HCT116 (cell line): ENCODE data around the gene ANKRD60. TPM values are rescaled to one million over a fixed set of nuclear protein-coding genes. Genes with fewer than 3 reads are reported as not detected.

Experiments
- ATAC-seq: fragments of 200-7000 bp; cut with Tn5 transposase; 2 replicates; pipeline ENCODE4 v1.9.1; 2020; ENCODE audit warnings: mild to moderate bottlenecking, moderate library complexity
- BruUV-seq: library from RNA; stranded (reverse); fragments of 400-500 nt; replicated peaks from 2 replicates; lab custom pipeline; 2021; lab: Mats Ljungman, UMichigan
- CTCF ChIA-PET: fragments of 300-600 bp; sonication (Branson Sonifier 250); formaldehyde crosslinking; loops from one replicate; lab custom pipeline; 2021; ENCODE audit warnings: antibody characterized with exemption; lab: Charles Lee
- POLR2A ChIA-PET: fragments of 300-600, 350-600 bp; sonication (Branson Sonifier 250); formaldehyde crosslinking; loops from one replicate; lab custom pipeline; 2021; ENCODE audit warnings: antibody characterized with exemption; lab: Charles Lee
- RAD21 ChIA-PET, 2 experiments: fragments of 300-600 bp; sonication (Branson Sonifier 250); formaldehyde crosslinking; loops; one replicate each; lab custom pipeline; 2023; ENCODE audit warnings: low total read pairs in 2 of 2; ENCODE audit not compliant: uncharacterized antibody in 2 of 2, unreplicated experiment in 2 of 2, low non-redundant PET in 1 of 2; lab: Charles Lee
- DNase-seq: peaks from one replicate; pipeline ENCODE4 v3.0.0-alpha.2; 2010; ENCODE audit warnings: low read depth, low spot score
- H2AFZ ChIP-seq: fragments of 200-600 bp; shearing (Covaris generic), sonication (generic); 2 replicates; pipeline ENCODE4 v1.6.1; 2017; ENCODE audit warnings: low read depth, mixed run types, mixed read lengths, antibody characterized with exemption, low read length; ENCODE audit not compliant: poor library complexity, severe bottlenecking
- H3K27ac ChIP-seq: 2 replicates; pipeline ENCODE4 v1.5.1; 2012; ENCODE audit warnings: low read depth, low read length
- H3K27me3 ChIP-seq: fragments of 200-600 bp; sonication (generic); 2 replicates; pipeline ENCODE4 v1.6.1; 2016; ENCODE audit warnings: mixed run types, low read length, mixed read lengths; ENCODE audit not compliant: insufficient read depth
- H3K36me3 ChIP-seq, 2 experiments: fragments of 200-500 bp in 1 of 2; fragments of 200-600 bp in 1 of 2; sonication (Bioruptor generic) in 1 of 2; sonication (generic) in 1 of 2; 2 replicates each; pipeline versions ENCODE4 v1.5.1 to v1.6.1; 2014 to 2016; ENCODE audit warnings: low read length in 2 of 2, inconsistent platforms in 1 of 2, mixed read lengths in 1 of 2, mixed run types in 1 of 2; ENCODE audit not compliant: insufficient read depth in 2 of 2, control insufficient read depth in 1 of 2
- H3K4me1 ChIP-seq, 2 experiments: fragments of 200-600 bp in 1 of 2; sonication (generic) in 1 of 2; 2 replicates each; pipeline versions ENCODE4 v1.5.1 to v1.6.1; 2012 to 2017; ENCODE audit warnings: low read length in 2 of 2, inconsistent platforms in 1 of 2, mild to moderate bottlenecking in 1 of 2, mixed read lengths in 1 of 2, mixed run types in 1 of 2, moderate library complexity in 1 of 2; ENCODE audit not compliant: insufficient read depth in 2 of 2, control insufficient read depth in 1 of 2
- H3K4me2 ChIP-seq: fragments of 200-600 bp; sonication (generic); 2 replicates; pipeline ENCODE4 v1.6.1; 2017; ENCODE audit warnings: mixed run types, low read length, mixed read lengths
- H3K4me3 ChIP-seq, 2 experiments: fragments of 200-600 bp in 1 of 2; sonication (generic) in 1 of 2; replicated peaks in 1 of 2; 2 replicates each; pipeline ENCODE4 v1.5.1; 2011 to 2016; ENCODE audit warnings: low read length in 2 of 2, control low read depth in 1 of 2, low read depth in 1 of 2, mild to moderate bottlenecking in 1 of 2, mixed read lengths in 1 of 2, mixed run types in 1 of 2
- H3K79me2 ChIP-seq: fragments of 200-600 bp; sonication (generic); 2 replicates; pipeline ENCODE4 v1.6.1; 2017; ENCODE audit warnings: mild to moderate bottlenecking, mixed run types, low read length, moderate library complexity, mixed read lengths; ENCODE audit not compliant: insufficient read depth
- H3K9ac ChIP-seq: fragments of 200-600 bp; sonication (generic); 2 replicates; pipeline ENCODE4 v1.6.1; 2016; ENCODE audit warnings: low read length, mixed read lengths
- H3K9me2 ChIP-seq: fragments of 200-600 bp; sonication (generic), shearing (Covaris generic); 2 replicates; pipeline ENCODE4 v1.6.1; 2017; ENCODE audit warnings: mixed run types, mild to moderate bottlenecking, moderate library complexity; ENCODE audit not compliant: insufficient read depth
- H3K9me3 ChIP-seq, 2 experiments: fragments of 200-500 bp in 1 of 2; fragments of 200-600 bp in 1 of 2; sonication (Bioruptor generic) in 1 of 2; sonication (generic) in 1 of 2; 2 replicates each; pipeline ENCODE4 v1.6.1; 2014 to 2017; ENCODE audit warnings: low read length in 2 of 2, mixed read lengths in 2 of 2, inconsistent platforms in 1 of 2, low read depth in 1 of 2, mild to moderate bottlenecking in 1 of 2, mixed run types in 1 of 2, moderate library complexity in 1 of 2; ENCODE audit not compliant: control insufficient read depth in 1 of 2, insufficient read depth in 1 of 2
- H4K20me1 ChIP-seq: fragments of 200-600 bp; sonication (generic), shearing (Covaris generic); 2 replicates; pipeline ENCODE4 v1.6.1; 2017; ENCODE audit warnings: mixed run types, mild to moderate bottlenecking, moderate library complexity; ENCODE audit not compliant: insufficient read depth
- CBX3 ChIP-seq: IDR thresholded peaks from 2 replicates; pipeline ENCODE4 v1.6.1; 2012; ENCODE audit warnings: low read depth
- CEBPB ChIP-seq: IDR thresholded peaks from 2 replicates; pipeline ENCODE4 v1.6.1; 2012; ENCODE audit warnings: low read depth
- EGR1 ChIP-seq: IDR thresholded peaks from 2 replicates; pipeline ENCODE4 v1.6.1; 2012; ENCODE audit warnings: low read depth
- EZH2 ChIP-seq: fragments of 200-600 bp; sonication (generic); IDR thresholded peaks from 2 replicates; pipeline ENCODE4 v1.6.1; 2017; ENCODE audit warnings: antibody characterized with exemption, mixed run types
- FOSL1 ChIP-seq: IDR thresholded peaks from 2 replicates; pipeline ENCODE4 v1.6.1; 2012; ENCODE audit warnings: low read depth
- JUND ChIP-seq: IDR thresholded peaks from 2 replicates; pipeline ENCODE4 v1.6.1; 2012
- POLR2A ChIP-seq: IDR thresholded peaks from 2 replicates; pipeline ENCODE4 v1.7.0; 2011; ENCODE audit warnings: borderline replicate concordance; ENCODE audit not compliant: insufficient read depth, insufficient read length; ENCODE audit errors: extremely low read depth
- RAD21 ChIP-seq: IDR thresholded peaks from 2 replicates; pipeline ENCODE4 v1.6.1; 2012; ENCODE audit warnings: low read depth, mild to moderate bottlenecking
- SIN3A ChIP-seq: IDR thresholded peaks from 2 replicates; pipeline ENCODE4 v1.6.1; 2012; ENCODE audit warnings: low read depth
- SP1 ChIP-seq: IDR thresholded peaks from 2 replicates; pipeline ENCODE4 v1.6.1; 2012; ENCODE audit warnings: low read depth
- ZFX ChIP-seq: fragments of 450-650 bp; IDR thresholded peaks from 2 replicates; pipeline ENCODE4 v1.6.1; 2017
- ZNF274 ChIP-seq: fragments of 200-500 bp; sonication (Bioruptor generic); IDR thresholded peaks from 2 replicates; pipeline ENCODE4 v1.6.1; 2014; ENCODE audit warnings: mild to moderate bottlenecking, low read depth, low read length, inconsistent platforms
- intact Hi-C: fragments of 100-400 bp; cut with micrococcal nuclease; formaldehyde crosslinking; loops from 2 replicates; pipeline ENCODE4 v1.10.0; 2022
- total RNA-seq: library from RNA; stranded (reverse); gene quantifications from one replicate; pipeline ENCODE4 v1.2.1, GENCODE V29; 2021; ENCODE audit not compliant: unreplicated experiment
- TF ChIP-seq, protein P1 (sequence below): IDR thresholded peaks from 2 replicates; pipeline ENCODE4 v1.6.1; 2011; ENCODE audit warnings: mild to moderate bottlenecking, low read length, moderate library complexity; ENCODE audit not compliant: insufficient replicate concordance; ENCODE audit errors: extremely low read depth
- TF ChIP-seq, protein P2 (sequence below), 3 experiments: fragments of 200-600 bp in 1 of 3; sonication (generic) in 1 of 3; IDR thresholded peaks in 2 of 3; conservative IDR thresholded peaks in 1 of 3; 2 replicates each; pipeline ENCODE4 v1.5.1; 2012 to 2017; ENCODE audit warnings: low read depth in 2 of 3, low read length in 2 of 3, antibody characterized with exemption in 1 of 3, borderline replicate concordance in 1 of 3, control low read depth in 1 of 3, mild to moderate bottlenecking in 1 of 3, mixed read lengths in 1 of 3, mixed run types in 1 of 3, moderate library complexity in 1 of 3; ENCODE audit not compliant: insufficient read depth in 1 of 3
- TF ChIP-seq, protein P3 (sequence below): IDR thresholded peaks from 2 replicates; pipeline ENCODE4 v1.6.1; 2012

ANKRD60 gene
- total RNA-seq, 1 experiment from 2014 or later = not detected

DNA sequence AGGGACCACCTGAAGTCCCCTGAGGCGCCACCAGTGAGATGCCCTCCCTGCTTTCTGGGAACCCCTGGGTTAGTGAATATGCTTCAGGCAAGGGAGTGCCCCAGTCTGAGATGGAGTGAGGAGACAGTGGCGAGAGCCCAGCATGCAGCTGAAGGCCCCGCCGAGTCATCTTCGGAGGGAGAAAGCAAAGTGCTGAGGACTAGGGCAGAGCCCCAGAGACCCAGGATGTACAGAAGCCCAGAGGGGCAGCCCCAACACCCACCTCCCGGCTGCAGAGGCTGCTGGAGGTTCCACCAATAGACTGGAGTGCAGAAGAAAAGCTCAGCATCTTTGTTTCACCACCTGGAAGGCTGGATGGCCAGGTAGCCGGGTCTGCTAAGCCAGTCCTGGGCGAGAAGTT, 14.1 kb downstream of the ANKRD60 start:
- ChIA-PET CTCF (no interaction called here), RAD21 (no interaction called here), POLR2A (no interaction called here)
- no peaks in the 10 kb centered on the region for H3K9me2 ChIP-seq
- intact Hi-C loops = no loop called here
- no peak overlapping the region for H3K4me3 ChIP-seq
- no peak overlapping the region for H3K27ac ChIP-seq
- ATAC-seq = no peak
- H4K20me1 ChIP-seq = no peaks in the 10 kb centered on the region
- no peaks in the 10 kb centered on the region for H3K36me3 ChIP-seq
- H2AFZ ChIP-seq = no peak overlapping the region
- 0 out of 4 replicates have a peak, but pooled peaks cover 0 to 3% of the 10 kb centered on the region in 2 experiments for H3K9me3 ChIP-seq
- H3K4me2 ChIP-seq = no peak overlapping the region
- BruUV-seq = no TSS peak
- H3K79me2 ChIP-seq = no peaks in the 10 kb centered on the region
- no peak for DNase-seq
- H3K4me1 ChIP-seq = no peaks in the 10 kb centered on the region
- TF ChIP-seq CBX3 (no peak), JUND (no peak), POLR2A (no peak), ZFX (no peak), SIN3A (no peak), SP1 (no peak), CEBPB (no peak), RAD21 (no peak), EGR1 (no peak), EZH2 (no peak), ZNF274 (no peak), FOSL1 (no peak)
- TF ChIP-seq, protein P1, sequence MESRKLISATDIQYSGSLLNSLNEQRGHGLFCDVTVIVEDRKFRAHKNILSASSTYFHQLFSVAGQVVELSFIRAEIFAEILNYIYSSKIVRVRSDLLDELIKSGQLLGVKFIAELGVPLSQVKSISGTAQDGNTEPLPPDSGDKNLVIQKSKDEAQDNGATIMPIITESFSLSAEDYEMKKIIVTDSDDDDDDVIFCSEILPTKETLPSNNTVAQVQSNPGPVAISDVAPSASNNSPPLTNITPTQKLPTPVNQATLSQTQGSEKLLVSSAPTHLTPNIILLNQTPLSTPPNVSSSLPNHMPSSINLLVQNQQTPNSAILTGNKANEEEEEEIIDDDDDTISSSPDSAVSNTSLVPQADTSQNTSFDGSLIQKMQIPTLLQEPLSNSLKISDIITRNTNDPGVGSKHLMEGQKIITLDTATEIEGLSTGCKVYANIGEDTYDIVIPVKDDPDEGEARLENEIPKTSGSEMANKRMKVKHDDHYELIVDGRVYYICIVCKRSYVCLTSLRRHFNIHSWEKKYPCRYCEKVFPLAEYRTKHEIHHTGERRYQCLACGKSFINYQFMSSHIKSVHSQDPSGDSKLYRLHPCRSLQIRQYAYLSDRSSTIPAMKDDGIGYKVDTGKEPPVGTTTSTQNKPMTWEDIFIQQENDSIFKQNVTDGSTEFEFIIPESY = no peak
- TF ChIP-seq, protein P2, sequence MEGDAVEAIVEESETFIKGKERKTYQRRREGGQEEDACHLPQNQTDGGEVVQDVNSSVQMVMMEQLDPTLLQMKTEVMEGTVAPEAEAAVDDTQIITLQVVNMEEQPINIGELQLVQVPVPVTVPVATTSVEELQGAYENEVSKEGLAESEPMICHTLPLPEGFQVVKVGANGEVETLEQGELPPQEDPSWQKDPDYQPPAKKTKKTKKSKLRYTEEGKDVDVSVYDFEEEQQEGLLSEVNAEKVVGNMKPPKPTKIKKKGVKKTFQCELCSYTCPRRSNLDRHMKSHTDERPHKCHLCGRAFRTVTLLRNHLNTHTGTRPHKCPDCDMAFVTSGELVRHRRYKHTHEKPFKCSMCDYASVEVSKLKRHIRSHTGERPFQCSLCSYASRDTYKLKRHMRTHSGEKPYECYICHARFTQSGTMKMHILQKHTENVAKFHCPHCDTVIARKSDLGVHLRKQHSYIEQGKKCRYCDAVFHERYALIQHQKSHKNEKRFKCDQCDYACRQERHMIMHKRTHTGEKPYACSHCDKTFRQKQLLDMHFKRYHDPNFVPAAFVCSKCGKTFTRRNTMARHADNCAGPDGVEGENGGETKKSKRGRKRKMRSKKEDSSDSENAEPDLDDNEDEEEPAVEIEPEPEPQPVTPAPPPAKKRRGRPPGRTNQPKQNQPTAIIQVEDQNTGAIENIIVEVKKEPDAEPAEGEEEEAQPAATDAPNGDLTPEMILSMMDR (IDR thresholded peaks at IDR 0.05 in 2 of 3, conservative IDR thresholded peaks at IDR 0.05 in 1 of 3; ENCODE audit: borderline replicate concordance in 1 of 3, insufficient read depth in 1 of 3, low read depth in 2 of 3, low read length in 2 of 3) = no peak
- TF ChIP-seq, protein P3, sequence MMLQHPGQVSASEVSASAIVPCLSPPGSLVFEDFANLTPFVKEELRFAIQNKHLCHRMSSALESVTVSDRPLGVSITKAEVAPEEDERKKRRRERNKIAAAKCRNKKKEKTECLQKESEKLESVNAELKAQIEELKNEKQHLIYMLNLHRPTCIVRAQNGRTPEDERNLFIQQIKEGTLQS = no peak
- H3K9ac ChIP-seq = no peak overlapping the region
- 0 out of 2 replicates have a peak, but pooled peaks cover 5% of the 10 kb centered on the region for H3K27me3 ChIP-seq
